HepG2 (cell line): Measurements from ENCODE around the gene ITGA2. TPM values are rescaled to one million over a fixed set of nuclear protein-coding genes. Genes with fewer than 3 reads are reported as not detected.
A peak's percentile ranks its signal among the peaks of the same experiment; 100 is the strongest.

ENCODE experiments used
- ELF1 ChIP-seq: sonication (generic); formaldehyde crosslinking; IDR thresholded peaks from 2 replicates; pipeline ENCODE4 v1.4.0; 2020; ENCODE audit warnings: missing genetic modification reagents
- FOXJ3 ChIP-seq: sonication (generic); formaldehyde crosslinking; IDR thresholded peaks from 2 replicates; pipeline ENCODE4 v1.4.0; 2020; ENCODE audit warnings: missing genetic modification reagents, mild to moderate bottlenecking, borderline replicate concordance
- IRF2 ChIP-seq: IDR thresholded peaks from 2 replicates; pipeline ENCODE4 v1.6.1; 2018; ENCODE audit warnings: missing genetic modification reagents, missing compliant biosample characterization
- KAT2B ChIP-seq: fragments of 150-350 bp; IDR thresholded peaks from 2 replicates; pipeline ENCODE4 v1.6.1; 2014; ENCODE audit warnings: low read depth, low read length, borderline replicate concordance
- MTF1 ChIP-seq: sonication (generic); formaldehyde crosslinking; IDR thresholded peaks from 2 replicates; pipeline ENCODE4 v1.5.0; 2020; ENCODE audit warnings: missing genetic modification reagents
- NR3C1 ChIP-seq: sonication (generic); formaldehyde crosslinking; IDR thresholded peaks from 2 replicates; pipeline ENCODE4 v1.4.0; 2020; ENCODE audit warnings: missing genetic modification reagents
- PRMT3 ChIP-seq: sonication (generic); formaldehyde crosslinking; IDR thresholded peaks from 2 replicates; pipeline ENCODE4 v1.8.1; 2022; ENCODE audit warnings: low read depth, mild to moderate bottlenecking, moderate library complexity, missing genetic modification reagents, borderline replicate concordance
- RBM39 ChIP-seq: fragments of 200-400 bp; formaldehyde crosslinking; IDR thresholded peaks from one replicate; pipeline ENCODE4 v1.6.1; 2018; ENCODE audit warnings: antibody characterized with exemption, mild to moderate bottlenecking, low read depth, low read length; ENCODE audit not compliant: poor library complexity, severe bottlenecking
- SNAPC2 ChIP-seq: sonication (generic); formaldehyde crosslinking; IDR thresholded peaks from 2 replicates; pipeline ENCODE4 v1.8.1; 2022; ENCODE audit warnings: mild to moderate bottlenecking, missing genetic modification reagents
- SNAPC5 ChIP-seq: sonication (generic); formaldehyde crosslinking; IDR thresholded peaks from 2 replicates; pipeline ENCODE4 v1.8.1; 2023; ENCODE audit warnings: mild to moderate bottlenecking, missing genetic modification reagents, borderline replicate concordance
- ZFP1 ChIP-seq: IDR thresholded peaks from 2 replicates; pipeline ENCODE4 v1.6.1; 2016
- ZMAT5 ChIP-seq: sonication (generic); formaldehyde crosslinking; IDR thresholded peaks from 2 replicates; pipeline ENCODE4 v1.5.0; 2020; ENCODE audit warnings: mild to moderate bottlenecking, low read depth, missing genetic modification reagents, borderline replicate concordance
- ZNF296 ChIP-seq: sonication (generic); formaldehyde crosslinking; conservative IDR thresholded peaks from 2 replicates; pipeline ENCODE4 v1.5.0; 2020; ENCODE audit warnings: mild to moderate bottlenecking, missing genetic modification reagents
- ZNF317 ChIP-seq: sonication (generic); formaldehyde crosslinking; IDR thresholded peaks from 2 replicates; pipeline ENCODE4 v1.5.0; 2020; ENCODE audit warnings: mild to moderate bottlenecking, missing genetic modification reagents
- ZNF350 ChIP-seq: sonication (generic); formaldehyde crosslinking; IDR thresholded peaks from 2 replicates; pipeline ENCODE4 v1.4.0; 2020; ENCODE audit warnings: mild to moderate bottlenecking, low read depth, missing genetic modification reagents, borderline replicate concordance
- ZNF720 ChIP-seq: sonication (generic); formaldehyde crosslinking; IDR thresholded peaks from 2 replicates; pipeline ENCODE4 v1.4.0; 2020; ENCODE audit warnings: missing genetic modification reagents
- ZNF83 ChIP-seq: sonication (generic); formaldehyde crosslinking; IDR thresholded peaks from 2 replicates; pipeline ENCODE4 v1.4.0; 2020; ENCODE audit warnings: missing genetic modification reagents, mild to moderate bottlenecking, borderline replicate concordance
- polyA plus RNA-seq, 8 experiments: library from polyadenylated mRNA; depleted of rRNA in 3 of 8; stranded (reverse) in 7 of 8; unstranded in 1 of 8; fragments of >200 nt; fragmentation: Illumina TruSeq in 4 of 8; extraction: Trizol in 4 of 8; gene quantifications; 2 replicates each; pipeline versions ENCODE4 v1.2.1 to v1.2.3, GENCODE V29; 2011 to 2016; ENCODE audit warnings: low read depth in 4 of 8, missing spikeins in 1 of 8, mixed read lengths in 1 of 8; ENCODE audit not compliant: insufficient read depth in 1 of 8
- total RNA-seq, 5 experiments: library from RNA; depleted of rRNA; stranded (reverse); fragments of >200 nt; fragmentation: Illumina TruSeq; extraction: Trizol; gene quantifications; 2 replicates each; pipeline ENCODE4 v1.2.3, GENCODE V29; 2016; ENCODE audit warnings: low read depth in 1 of 5
- TF ChIP-seq, protein P1 (sequence below): sonication (generic); formaldehyde crosslinking; IDR thresholded peaks from 2 replicates; pipeline ENCODE4 v1.5.1; 2020; ENCODE audit warnings: missing genetic modification reagents, mild to moderate bottlenecking, borderline replicate concordance
- TF ChIP-seq, protein P2 (sequence below): sonication (generic); formaldehyde crosslinking; IDR thresholded peaks from 2 replicates; pipeline ENCODE4 v1.4.0; 2020; ENCODE audit warnings: missing genetic modification reagents
- TF ChIP-seq, protein P3 (sequence below): sonication (generic); formaldehyde crosslinking; IDR thresholded peaks from 2 replicates; pipeline ENCODE4 v1.5.1; 2020; ENCODE audit warnings: mild to moderate bottlenecking, moderate library complexity, missing genetic modification reagents

Gene ITGA2
- total and polyA plus RNA-seq, 2 of the 13 experiments (the other 11 are each of a cell fraction or from before 2014, with no cell fraction given), result 15.8 to 58.3 TPM

GRCh38 chr5:53031695-53032096, 42.5 kb downstream of the ITGA2 start (continued):
- TF ChIP-seq, protein P1, sequence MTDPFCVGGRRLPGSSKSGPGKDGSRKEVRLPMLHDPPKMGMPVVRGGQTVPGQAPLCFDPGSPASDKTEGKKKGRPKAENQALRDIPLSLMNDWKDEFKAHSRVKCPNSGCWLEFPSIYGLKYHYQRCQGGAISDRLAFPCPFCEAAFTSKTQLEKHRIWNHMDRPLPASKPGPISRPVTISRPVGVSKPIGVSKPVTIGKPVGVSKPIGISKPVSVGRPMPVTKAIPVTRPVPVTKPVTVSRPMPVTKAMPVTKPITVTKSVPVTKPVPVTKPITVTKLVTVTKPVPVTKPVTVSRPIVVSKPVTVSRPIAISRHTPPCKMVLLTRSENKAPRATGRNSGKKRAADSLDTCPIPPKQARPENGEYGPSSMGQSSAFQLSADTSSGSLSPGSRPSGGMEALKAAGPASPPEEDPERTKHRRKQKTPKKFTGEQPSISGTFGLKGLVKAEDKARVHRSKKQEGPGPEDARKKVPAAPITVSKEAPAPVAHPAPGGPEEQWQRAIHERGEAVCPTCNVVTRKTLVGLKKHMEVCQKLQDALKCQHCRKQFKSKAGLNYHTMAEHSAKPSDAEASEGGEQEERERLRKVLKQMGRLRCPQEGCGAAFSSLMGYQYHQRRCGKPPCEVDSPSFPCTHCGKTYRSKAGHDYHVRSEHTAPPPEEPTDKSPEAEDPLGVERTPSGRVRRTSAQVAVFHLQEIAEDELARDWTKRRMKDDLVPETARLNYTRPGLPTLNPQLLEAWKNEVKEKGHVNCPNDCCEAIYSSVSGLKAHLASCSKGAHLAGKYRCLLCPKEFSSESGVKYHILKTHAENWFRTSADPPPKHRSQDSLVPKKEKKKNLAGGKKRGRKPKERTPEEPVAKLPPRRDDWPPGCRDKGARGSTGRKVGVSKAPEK (CRISPR knock-in tag), result no peak
- no peak for TF ChIP-seq SNAPC5 (CRISPR knock-in tag)
- TF ChIP-seq RBM39, result no peak
- no peak for TF ChIP-seq KAT2B
- no peak for TF ChIP-seq ZNF296 (CRISPR knock-in tag)
- TF ChIP-seq ZMAT5 (CRISPR knock-in tag), result no peak
- peak; percentile 31; the same call in 1 of the 2 replicates for TF ChIP-seq ZFP1 (CRISPR knock-in tag)
- TF ChIP-seq ZNF83, result no peak
- no peak for TF ChIP-seq ZNF317 (CRISPR knock-in tag)
- TF ChIP-seq NR3C1, result no peak
- TF ChIP-seq SNAPC2 (CRISPR knock-in tag), result peak; percentile 64; the same call in 1 of the 2 replicates
- peak; percentile 65; the same call in 1 of the 2 replicates for TF ChIP-seq IRF2 (CRISPR knock-in tag)
- TF ChIP-seq ZNF350 (CRISPR knock-in tag), result no peak
- no peak for TF ChIP-seq PRMT3
- no peak for TF ChIP-seq ZNF720 (CRISPR knock-in tag)
- TF ChIP-seq MTF1 (CRISPR knock-in tag), result no peak
- TF ChIP-seq, protein P2, sequence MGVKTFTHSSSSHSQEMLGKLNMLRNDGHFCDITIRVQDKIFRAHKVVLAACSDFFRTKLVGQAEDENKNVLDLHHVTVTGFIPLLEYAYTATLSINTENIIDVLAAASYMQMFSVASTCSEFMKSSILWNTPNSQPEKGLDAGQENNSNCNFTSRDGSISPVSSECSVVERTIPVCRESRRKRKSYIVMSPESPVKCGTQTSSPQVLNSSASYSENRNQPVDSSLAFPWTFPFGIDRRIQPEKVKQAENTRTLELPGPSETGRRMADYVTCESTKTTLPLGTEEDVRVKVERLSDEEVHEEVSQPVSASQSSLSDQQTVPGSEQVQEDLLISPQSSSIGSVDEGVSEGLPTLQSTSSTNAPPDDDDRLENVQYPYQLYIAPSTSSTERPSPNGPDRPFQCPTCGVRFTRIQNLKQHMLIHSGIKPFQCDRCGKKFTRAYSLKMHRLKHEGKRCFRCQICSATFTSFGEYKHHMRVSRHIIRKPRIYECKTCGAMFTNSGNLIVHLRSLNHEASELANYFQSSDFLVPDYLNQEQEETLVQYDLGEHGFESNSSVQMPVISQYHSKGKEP (CRISPR knock-in tag), result no peak
- TF ChIP-seq ELF1 (CRISPR knock-in tag), result peak; percentile 30; the same call in 1 of the 2 replicates
- no peak; the same call in 1 of the 2 replicates for TF ChIP-seq FOXJ3
- TF ChIP-seq, protein P3, sequence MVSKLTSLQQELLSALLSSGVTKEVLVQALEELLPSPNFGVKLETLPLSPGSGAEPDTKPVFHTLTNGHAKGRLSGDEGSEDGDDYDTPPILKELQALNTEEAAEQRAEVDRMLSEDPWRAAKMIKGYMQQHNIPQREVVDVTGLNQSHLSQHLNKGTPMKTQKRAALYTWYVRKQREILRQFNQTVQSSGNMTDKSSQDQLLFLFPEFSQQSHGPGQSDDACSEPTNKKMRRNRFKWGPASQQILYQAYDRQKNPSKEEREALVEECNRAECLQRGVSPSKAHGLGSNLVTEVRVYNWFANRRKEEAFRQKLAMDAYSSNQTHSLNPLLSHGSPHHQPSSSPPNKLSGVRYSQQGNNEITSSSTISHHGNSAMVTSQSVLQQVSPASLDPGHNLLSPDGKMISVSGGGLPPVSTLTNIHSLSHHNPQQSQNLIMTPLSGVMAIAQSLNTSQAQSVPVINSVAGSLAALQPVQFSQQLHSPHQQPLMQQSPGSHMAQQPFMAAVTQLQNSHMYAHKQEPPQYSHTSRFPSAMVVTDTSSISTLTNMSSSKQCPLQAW (CRISPR knock-in tag), result 0 out of 2 replicates have a peak, but pooled peaks have one; percentile 26
